HepG2 (cell line): Measurements from ENCODE around the gene SLX9. TPM values are rescaled to one million over a fixed set of nuclear protein-coding genes. Genes with fewer than 3 reads are reported as not detected.

Experiments used
- AGO2 ChIP-seq: fragments of 200-400 bp; formaldehyde crosslinking; optimal IDR thresholded peaks from 2 replicates; pipeline ENCODE3; 2017; ENCODE audit warnings: mild to moderate bottlenecking, low read depth, low read length, moderate library complexity
- CHCHD3 ChIP-seq: sonication (generic); formaldehyde crosslinking; IDR thresholded peaks from 2 replicates; pipeline ENCODE4 v1.8.0; 2022; ENCODE audit warnings: mild to moderate bottlenecking, missing genetic modification reagents, moderate library complexity
- FOXC1 ChIP-seq: sonication (generic); formaldehyde crosslinking; IDR thresholded peaks from 2 replicates; pipeline ENCODE4 v1.8.0; 2022; ENCODE audit warnings: mild to moderate bottlenecking, missing genetic modification reagents, borderline replicate concordance
- NFIC ChIP-seq: IDR thresholded peaks from 2 replicates; pipeline ENCODE4 v1.6.1; 2012; ENCODE audit warnings: mild to moderate bottlenecking, low read length, inconsistent platforms
- RBFOX2 ChIP-seq: fragments of 200-400 bp; formaldehyde crosslinking; IDR thresholded peaks from 2 replicates; pipeline ENCODE4 v1.6.1; 2017; ENCODE audit warnings: low read depth, mild to moderate bottlenecking, low read length
- RBM22 ChIP-seq: fragments of 200-400 bp; formaldehyde crosslinking; optimal IDR thresholded peaks from 2 replicates; pipeline ENCODE3; 2017; ENCODE audit warnings: mild to moderate bottlenecking, low read length, moderate library complexity
- SRF ChIP-seq: IDR thresholded peaks from 2 replicates; pipeline ENCODE4 v1.6.1; 2011; ENCODE audit warnings: mild to moderate bottlenecking, low read depth, low read length, moderate library complexity
- TBP ChIP-seq: sonication (generic); formaldehyde crosslinking; IDR thresholded peaks from 2 replicates; pipeline ENCODE4 v1.5.0; 2020; ENCODE audit warnings: missing genetic modification reagents
- ZFP37 ChIP-seq: sonication (generic); formaldehyde crosslinking; IDR thresholded peaks from 2 replicates; pipeline ENCODE4 v1.4.0; 2020; ENCODE audit warnings: missing genetic modification reagents, borderline replicate concordance
- ZFY ChIP-seq: sonication (generic); formaldehyde crosslinking; IDR thresholded peaks from 2 replicates; pipeline ENCODE4 v1.4.0; 2020; ENCODE audit warnings: missing genetic modification reagents
- ZMAT3 ChIP-seq: sonication (generic); formaldehyde crosslinking; conservative IDR thresholded peaks from 2 replicates; pipeline ENCODE4 v1.7.0; 2021; ENCODE audit warnings: missing genetic modification reagents
- ZNF331 ChIP-seq: sonication (generic); formaldehyde crosslinking; IDR thresholded peaks from 2 replicates; pipeline ENCODE4 v1.4.0; 2020; ENCODE audit warnings: missing genetic modification reagents
- ZNF567 ChIP-seq: sonication (generic); formaldehyde crosslinking; IDR thresholded peaks from 2 replicates; pipeline ENCODE4 v1.8.1; 2023; ENCODE audit warnings: mild to moderate bottlenecking, missing genetic modification reagents, borderline replicate concordance
- ZNF768 ChIP-seq: sonication (generic); formaldehyde crosslinking; IDR thresholded peaks from 2 replicates; pipeline ENCODE4 v1.4.0; 2020; ENCODE audit warnings: missing genetic modification reagents
- ZNF775 ChIP-seq: sonication (generic); formaldehyde crosslinking; IDR thresholded peaks from 2 replicates; pipeline ENCODE4 v1.4.0; 2020; ENCODE audit warnings: missing genetic modification reagents, mild to moderate bottlenecking, moderate library complexity, borderline replicate concordance
- ZNF792 ChIP-seq: IDR thresholded peaks from 2 replicates; pipeline ENCODE4 v1.6.1; 2016
- polyA plus RNA-seq, 8 experiments: library from polyadenylated mRNA; depleted of rRNA in 3 of 8; stranded (reverse) in 7 of 8; unstranded in 1 of 8; fragments of >200 nt; fragmentation: Illumina TruSeq in 4 of 8; extraction: Trizol in 4 of 8; gene quantifications; 2 replicates each; pipeline versions ENCODE4 v1.2.1 to v1.2.3, GENCODE V29; 2011 to 2016; ENCODE audit warnings: low read depth in 4 of 8, missing spikeins in 1 of 8, mixed read lengths in 1 of 8; ENCODE audit not compliant: insufficient read depth in 1 of 8
- total RNA-seq, 5 experiments: library from RNA; depleted of rRNA; stranded (reverse); fragments of >200 nt; fragmentation: Illumina TruSeq; extraction: Trizol; gene quantifications; 2 replicates each; pipeline ENCODE4 v1.2.3, GENCODE V29; 2016; ENCODE audit warnings: low read depth in 1 of 5
- TF ChIP-seq, protein P1 (sequence below): sonication (generic); formaldehyde crosslinking; IDR thresholded peaks from 2 replicates; pipeline ENCODE4 v1.5.0; 2020; ENCODE audit warnings: mild to moderate bottlenecking, missing genetic modification reagents
- TF ChIP-seq, protein P2 (sequence below): sonication (generic); formaldehyde crosslinking; IDR thresholded peaks from 2 replicates; pipeline ENCODE4 v1.5.1; 2020; ENCODE audit warnings: mild to moderate bottlenecking, missing genetic modification reagents, moderate library complexity
- TF ChIP-seq, protein P3 (sequence below): sonication (generic); formaldehyde crosslinking; IDR thresholded peaks from 2 replicates; pipeline ENCODE4 v1.5.1; 2020; ENCODE audit warnings: missing genetic modification reagents, mild to moderate bottlenecking, borderline replicate concordance
- TF ChIP-seq, protein P4 (sequence below): sonication (generic); IDR thresholded peaks from 2 replicates; pipeline ENCODE4 v1.6.1; 2016; ENCODE audit warnings: low read depth, borderline replicate concordance

SLX9 gene
- total and polyA plus RNA-seq, 2 of the 13 experiments (the other 11 are each of a cell fraction or from before 2014, with no cell fraction given): 21.0 to 47.1 TPM

DNA sequence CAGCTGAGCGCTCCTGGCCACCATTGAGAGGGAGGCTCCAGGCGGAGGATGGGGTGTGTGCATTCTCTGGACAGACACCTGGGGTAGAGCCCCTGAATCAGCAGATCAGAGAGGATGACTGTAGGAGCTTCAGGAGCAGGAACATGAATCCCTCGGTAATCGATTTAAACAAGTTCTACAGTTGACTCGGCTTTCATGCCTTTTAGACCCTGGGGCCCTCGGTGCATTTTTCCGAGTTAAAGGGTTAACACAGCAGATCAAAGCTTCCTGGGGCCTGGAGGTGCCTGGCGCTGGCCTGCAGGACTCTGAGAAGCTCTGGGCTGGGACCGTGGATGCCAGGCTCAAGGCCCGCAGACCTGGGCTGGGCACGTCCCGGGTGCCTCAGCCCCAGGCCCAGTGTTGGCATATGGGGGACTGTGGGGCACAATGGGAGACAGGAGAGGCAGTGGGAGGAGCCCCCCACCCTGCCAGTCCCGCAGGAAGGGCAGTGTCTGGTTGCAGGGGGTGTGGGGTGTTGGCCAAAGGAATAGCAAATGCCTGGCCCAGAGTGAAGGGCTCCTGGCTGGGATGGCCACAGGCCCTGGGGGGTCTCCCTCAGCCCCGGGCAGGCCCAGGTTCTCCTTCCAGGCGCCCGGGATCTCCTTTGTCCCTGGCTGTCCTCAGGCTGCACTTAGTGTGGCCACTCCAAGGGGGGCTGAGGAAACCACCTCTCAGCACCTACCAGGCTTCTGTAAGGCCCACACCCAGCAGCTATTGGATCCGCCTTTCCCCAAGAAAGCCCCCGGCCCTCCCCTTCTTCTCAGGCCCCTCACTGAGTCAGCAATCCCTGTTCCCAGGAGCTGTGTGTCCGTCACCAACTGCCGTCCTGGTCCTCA is 40.1 kb downstream of the SLX9 start (continued):
- TF ChIP-seq, protein P1, sequence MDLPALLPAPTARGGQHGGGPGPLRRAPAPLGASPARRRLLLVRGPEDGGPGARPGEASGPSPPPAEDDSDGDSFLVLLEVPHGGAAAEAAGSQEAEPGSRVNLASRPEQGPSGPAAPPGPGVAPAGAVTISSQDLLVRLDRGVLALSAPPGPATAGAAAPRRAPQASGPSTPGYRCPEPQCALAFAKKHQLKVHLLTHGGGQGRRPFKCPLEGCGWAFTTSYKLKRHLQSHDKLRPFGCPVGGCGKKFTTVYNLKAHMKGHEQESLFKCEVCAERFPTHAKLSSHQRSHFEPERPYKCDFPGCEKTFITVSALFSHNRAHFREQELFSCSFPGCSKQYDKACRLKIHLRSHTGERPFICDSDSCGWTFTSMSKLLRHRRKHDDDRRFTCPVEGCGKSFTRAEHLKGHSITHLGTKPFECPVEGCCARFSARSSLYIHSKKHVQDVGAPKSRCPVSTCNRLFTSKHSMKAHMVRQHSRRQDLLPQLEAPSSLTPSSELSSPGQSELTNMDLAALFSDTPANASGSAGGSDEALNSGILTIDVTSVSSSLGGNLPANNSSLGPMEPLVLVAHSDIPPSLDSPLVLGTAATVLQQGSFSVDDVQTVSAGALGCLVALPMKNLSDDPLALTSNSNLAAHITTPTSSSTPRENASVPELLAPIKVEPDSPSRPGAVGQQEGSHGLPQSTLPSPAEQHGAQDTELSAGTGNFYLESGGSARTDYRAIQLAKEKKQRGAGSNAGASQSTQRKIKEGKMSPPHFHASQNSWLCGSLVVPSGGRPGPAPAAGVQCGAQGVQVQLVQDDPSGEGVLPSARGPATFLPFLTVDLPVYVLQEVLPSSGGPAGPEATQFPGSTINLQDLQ: no peak
- TF ChIP-seq ZNF775 (no peak), SRF (peak; percentile 41; the same call in 1 of the 2 replicates), ZNF768 (0 out of 2 replicates have a peak, but pooled peaks have one; percentile 36), FOXC1 (CRISPR knock-in tag) (no peak), ZNF331 (CRISPR knock-in tag) (no peak), CHCHD3 (CRISPR knock-in tag) (no peak), RBM22 (peak; percentile 55), ZFY (CRISPR knock-in tag) (peak; percentile 33; the same call in 1 of the 2 replicates), RBFOX2 (no peak), ZFP37 (CRISPR knock-in tag) (no peak), TBP (no peak), ZNF567 (CRISPR knock-in tag) (no peak), NFIC (no peak), ZNF792 (CRISPR knock-in tag) (no peak), ZMAT3 (no peak), AGO2 (peak; percentile 47)
- TF ChIP-seq, protein P2, sequence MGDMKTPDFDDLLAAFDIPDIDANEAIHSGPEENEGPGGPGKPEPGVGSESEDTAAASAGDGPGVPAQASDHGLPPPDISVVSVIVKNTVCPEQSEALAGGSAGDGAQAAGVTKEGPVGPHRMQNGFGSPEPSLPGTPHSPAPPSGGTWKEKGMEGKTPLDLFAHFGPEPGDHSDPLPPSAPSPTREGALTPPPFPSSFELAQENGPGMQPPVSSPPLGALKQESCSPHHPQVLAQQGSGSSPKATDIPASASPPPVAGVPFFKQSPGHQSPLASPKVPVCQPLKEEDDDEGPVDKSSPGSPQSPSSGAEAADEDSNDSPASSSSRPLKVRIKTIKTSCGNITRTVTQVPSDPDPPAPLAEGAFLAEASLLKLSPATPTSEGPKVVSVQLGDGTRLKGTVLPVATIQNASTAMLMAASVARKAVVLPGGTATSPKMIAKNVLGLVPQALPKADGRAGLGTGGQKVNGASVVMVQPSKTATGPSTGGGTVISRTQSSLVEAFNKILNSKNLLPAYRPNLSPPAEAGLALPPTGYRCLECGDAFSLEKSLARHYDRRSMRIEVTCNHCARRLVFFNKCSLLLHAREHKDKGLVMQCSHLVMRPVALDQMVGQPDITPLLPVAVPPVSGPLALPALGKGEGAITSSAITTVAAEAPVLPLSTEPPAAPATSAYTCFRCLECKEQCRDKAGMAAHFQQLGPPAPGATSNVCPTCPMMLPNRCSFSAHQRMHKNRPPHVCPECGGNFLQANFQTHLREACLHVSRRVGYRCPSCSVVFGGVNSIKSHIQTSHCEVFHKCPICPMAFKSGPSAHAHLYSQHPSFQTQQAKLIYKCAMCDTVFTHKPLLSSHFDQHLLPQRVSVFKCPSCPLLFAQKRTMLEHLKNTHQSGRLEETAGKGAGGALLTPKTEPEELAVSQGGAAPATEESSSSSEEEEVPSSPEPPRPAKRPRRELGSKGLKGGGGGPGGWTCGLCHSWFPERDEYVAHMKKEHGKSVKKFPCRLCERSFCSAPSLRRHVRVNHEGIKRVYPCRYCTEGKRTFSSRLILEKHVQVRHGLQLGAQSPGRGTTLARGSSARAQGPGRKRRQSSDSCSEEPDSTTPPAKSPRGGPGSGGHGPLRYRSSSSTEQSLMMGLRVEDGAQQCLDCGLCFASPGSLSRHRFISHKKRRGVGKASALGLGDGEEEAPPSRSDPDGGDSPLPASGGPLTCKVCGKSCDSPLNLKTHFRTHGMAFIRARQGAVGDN: peak; percentile 44; the same call in 1 of the 2 replicates
- TF ChIP-seq, protein P3, sequence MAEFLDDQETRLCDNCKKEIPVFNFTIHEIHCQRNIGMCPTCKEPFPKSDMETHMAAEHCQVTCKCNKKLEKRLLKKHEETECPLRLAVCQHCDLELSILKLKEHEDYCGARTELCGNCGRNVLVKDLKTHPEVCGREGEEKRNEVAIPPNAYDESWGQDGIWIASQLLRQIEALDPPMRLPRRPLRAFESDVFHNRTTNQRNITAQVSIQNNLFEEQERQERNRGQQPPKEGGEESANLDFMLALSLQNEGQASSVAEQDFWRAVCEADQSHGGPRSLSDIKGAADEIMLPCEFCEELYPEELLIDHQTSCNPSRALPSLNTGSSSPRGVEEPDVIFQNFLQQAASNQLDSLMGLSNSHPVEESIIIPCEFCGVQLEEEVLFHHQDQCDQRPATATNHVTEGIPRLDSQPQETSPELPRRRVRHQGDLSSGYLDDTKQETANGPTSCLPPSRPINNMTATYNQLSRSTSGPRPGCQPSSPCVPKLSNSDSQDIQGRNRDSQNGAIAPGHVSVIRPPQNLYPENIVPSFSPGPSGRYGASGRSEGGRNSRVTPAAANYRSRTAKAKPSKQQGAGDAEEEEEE (CRISPR knock-in tag): no peak
- TF ChIP-seq, protein P4, sequence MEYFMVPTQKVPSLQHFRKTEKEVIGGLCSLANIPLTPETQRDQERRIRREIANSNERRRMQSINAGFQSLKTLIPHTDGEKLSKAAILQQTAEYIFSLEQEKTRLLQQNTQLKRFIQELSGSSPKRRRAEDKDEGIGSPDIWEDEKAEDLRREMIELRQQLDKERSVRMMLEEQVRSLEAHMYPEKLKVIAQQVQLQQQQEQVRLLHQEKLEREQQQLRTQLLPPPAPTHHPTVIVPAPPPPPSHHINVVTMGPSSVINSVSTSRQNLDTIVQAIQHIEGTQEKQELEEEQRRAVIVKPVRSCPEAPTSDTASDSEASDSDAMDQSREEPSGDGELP: no peak
